GM18909 (cell line): Measurements from ENCODE around the gene NOA1.
"Not testable (repeated sequence)": the region's sequence is repeated elsewhere in the genome, so short reads cannot be mapped to it uniquely, and the experiment has no call there.

Experiments
- ATAC-seq: cut with Tn5 transposase; IDR thresholded peaks from one replicate; pipeline ENCODE4 v1.9.1; 2021; ENCODE audit warnings: mild to moderate bottlenecking; ENCODE audit not compliant: unreplicated experiment, poor library complexity

The NOA1 gene

DNA sequence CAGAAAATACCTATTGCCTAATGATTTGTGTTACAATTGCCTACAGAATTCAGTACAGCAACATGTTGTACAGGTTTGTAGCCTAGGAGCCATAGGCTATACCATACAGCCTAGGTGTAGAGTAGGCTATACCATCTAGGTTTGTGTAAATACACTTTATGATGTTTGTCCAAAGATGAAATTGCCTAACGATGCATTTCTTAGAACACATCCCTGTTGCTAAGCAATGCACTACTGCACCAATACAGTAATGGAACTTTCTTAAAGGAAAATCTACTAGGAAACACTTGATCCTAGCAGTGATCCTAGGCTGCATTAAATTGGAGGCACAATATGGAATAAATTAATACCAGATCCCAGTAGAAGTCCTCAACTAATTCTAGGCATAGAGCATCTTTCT, 18.3 kb downstream of the NOA1 start:
- no peak for ATAC-seq

- no peak for ATAC-seq
Observed at GRCh38 chr4:56958111-56958517, 19.3 kb downstream of the NOA1 start.

- ATAC-seq = no peak
Observed at GRCh38 chr4:56953680-56954520, 23.5 kb downstream of the NOA1 start.

- no peak for ATAC-seq
Observed at GRCh38 chr4:56941403-56941802, 36.0 kb downstream of the NOA1 start.

DNA sequence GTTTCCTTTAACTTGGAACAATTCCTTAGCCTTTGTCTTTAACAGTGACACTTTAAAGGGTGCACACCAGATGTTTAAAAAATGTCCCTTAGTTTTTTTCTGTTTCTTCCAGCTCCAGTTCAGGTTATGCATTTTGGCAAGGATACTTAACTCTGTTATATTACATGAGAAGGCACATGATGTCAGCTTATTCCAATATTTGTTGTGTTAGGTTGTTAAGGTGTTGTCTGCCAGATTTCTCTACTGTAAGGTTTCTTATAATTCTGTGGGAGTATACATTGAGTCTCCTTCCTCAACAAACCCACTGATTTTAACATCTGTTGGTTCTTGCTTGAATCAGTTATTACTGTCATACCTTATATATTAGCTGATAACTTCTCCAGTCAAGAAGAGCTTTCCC, 36.4 kb downstream of the NOA1 start:
- no peak for ATAC-seq

DNA sequence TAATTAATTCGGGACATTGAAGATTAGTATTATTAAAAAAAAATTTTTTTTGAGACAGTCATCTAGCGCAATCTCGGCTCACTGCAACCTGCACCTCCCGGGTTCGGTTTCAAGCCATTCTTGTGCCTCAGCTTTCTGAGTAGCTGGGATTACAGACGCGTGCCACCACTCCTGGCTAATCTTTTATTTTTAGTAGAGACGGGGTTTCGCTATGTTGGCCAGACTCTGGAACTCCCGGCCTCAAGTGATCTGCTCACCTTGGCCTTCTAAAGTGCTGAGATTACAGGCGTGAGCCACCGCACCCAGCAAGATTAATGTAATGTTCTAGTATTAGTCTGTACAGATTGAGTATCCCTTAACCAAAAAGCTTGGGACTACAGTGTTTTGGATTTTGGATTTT, 37.0 kb downstream of the NOA1 start:
- ATAC-seq = no peak

DNA sequence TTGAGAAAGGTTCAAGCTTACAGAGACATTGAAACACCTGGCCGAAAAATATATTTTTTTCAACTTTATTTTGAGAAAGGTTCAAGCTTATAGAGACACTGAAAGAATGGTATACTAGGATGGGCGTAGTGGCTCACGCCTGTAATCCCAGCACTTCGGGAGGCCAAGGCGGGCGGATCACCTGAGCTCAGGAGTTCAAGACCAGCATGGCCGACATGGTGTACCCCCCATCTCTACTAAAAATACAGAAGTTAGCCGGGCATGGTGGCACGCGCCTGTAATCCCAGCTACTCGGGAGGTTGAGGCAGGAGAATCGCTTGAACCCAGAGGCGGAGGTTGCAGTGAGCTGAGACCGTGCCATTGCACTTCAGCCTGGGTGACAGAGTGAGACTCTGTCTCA, 37.6 kb downstream of the NOA1 start:
- ATAC-seq = not testable (repeated sequence)

- no peak for ATAC-seq
Observed at GRCh38 chr4:56937262-56937661, 40.1 kb downstream of the NOA1 start.

GRCh38 chr4:56931924-56932323, 45.5 kb downstream of the NOA1 start:
- ATAC-seq = no peak

DNA sequence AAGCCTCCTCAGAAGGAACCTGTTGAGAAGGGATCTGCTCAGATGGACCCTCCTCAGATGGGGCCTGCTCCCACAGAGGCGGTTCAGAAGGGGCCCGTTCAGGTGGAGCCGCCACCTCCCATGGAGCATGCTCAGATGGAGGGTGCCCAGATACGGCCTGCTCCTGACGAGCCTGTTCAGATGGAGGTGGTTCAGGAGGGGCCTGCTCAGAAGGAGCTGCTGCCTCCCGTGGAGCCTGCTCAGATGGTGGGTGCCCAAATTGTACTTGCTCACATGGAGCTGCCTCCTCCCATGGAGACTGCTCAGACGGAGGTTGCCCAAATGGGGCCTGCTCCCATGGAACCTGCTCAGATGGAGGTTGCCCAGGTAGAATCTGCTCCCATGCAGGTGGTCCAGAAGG, 46.8 kb downstream of the NOA1 start:
- ATAC-seq = no peak

GRCh38 chr4:56927196-56927595, 50.2 kb downstream of the NOA1 start:
- no peak for ATAC-seq

DNA sequence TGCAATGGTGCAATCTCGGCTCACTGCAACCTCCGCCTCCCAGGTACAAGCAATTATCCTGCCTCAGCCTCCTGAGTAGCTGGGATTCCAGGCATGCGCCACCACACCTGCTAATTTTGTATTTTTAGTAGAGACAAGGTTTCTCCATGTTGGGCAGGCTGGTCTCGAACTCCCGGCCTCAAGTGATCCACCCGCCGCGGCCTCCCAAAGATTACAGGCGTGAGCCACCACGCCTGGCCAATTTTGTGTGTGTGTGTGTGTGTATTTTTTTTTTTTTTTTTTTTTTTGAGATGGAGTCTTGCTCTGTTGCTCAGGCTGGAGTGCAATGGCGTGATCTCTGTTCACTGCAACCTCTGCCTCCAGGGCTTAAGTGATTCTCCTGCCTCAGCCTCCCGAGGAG, 62.4 kb downstream of the NOA1 start:
- ATAC-seq = not testable (repeated sequence)

GRCh38 chr4:56914336-56914735, 63.1 kb downstream of the NOA1 start:
- ATAC-seq = no peak
